Body of pancreas (tissue), 4 donors: ENCODE results near the gene DOC2B. TPM values are rescaled to one million over a fixed set of nuclear protein-coding genes. Genes with fewer than 3 reads are reported as not detected.
A peak's percentile ranks its signal among the peaks of the same experiment; 100 is the strongest.

Experiments used
- ATAC-seq: fragments of 150-250 bp; one replicate; pipeline ENCODE4 v1.9.1; 2016
- DNase-seq, 4 donors: peaks; one replicate each; pipeline ENCODE4 v3.0.0-alpha.2; 2019
- H3K27ac ChIP-seq, 4 donors: fragments of 200-600 bp; sonication (generic); 1 replicate in 3 of 4; 2 replicates in 1 of 4; pipeline versions ENCODE4 v1.5.1 to v1.6.1; 2016 to 2019; ENCODE audit warnings: mild to moderate bottlenecking in 1 of 4, mixed read lengths in 1 of 4, moderate library complexity in 1 of 4
- H3K27me3 ChIP-seq, 2 donors: fragments of 200-600 bp; sonication (generic); one replicate each; pipeline ENCODE4 v1.6.0; 2016; ENCODE audit warnings: mild to moderate bottlenecking in 1 of 2
- H3K36me3 ChIP-seq, 2 donors: fragments of 200-600 bp; sonication (generic); replicated peaks in 1 of 2; 2 replicates each; pipeline ENCODE4 v1.5.1; 2016; ENCODE audit warnings: low read depth in 2 of 2; ENCODE audit not compliant: insufficient read depth in 1 of 2
- H3K4me1 ChIP-seq: fragments of 200-600 bp; sonication (generic); one replicate; pipeline ENCODE4 v1.6.0; 2016
- H3K4me3 ChIP-seq, 2 donors: fragments of 200-600 bp; sonication (generic); 1 replicate in 1 of 2; 2 replicates in 1 of 2; pipeline ENCODE4 v1.5.1; 2016 to 2019
- H3K9me3 ChIP-seq, 3 donors: fragments of 200-600 bp; sonication (generic); 1 replicate in 2 of 3; 2 replicates in 1 of 3; pipeline ENCODE4 v1.5.1; 2016
- POLR2A ChIP-seq, 3 donors: fragments of 450-650 bp; IDR thresholded peaks; one replicate each; pipeline ENCODE4 v1.6.1; 2016; ENCODE audit warnings: antibody characterized with exemption in 3 of 3, mild to moderate bottlenecking in 2 of 3
- WGBS, 2 donors: methylation state at CpG; one replicate each; pipeline ENCODE4 v1.1.5; 2017; 5-methylcytosine and 5-hydroxymethylcytosine counted together
- intact Hi-C: fragments of 100-400 bp; cut with DNase I; formaldehyde crosslinking; loops from one replicate; pipeline ENCODE4 v1.15.1; 2023
- total RNA-seq, 2 donors: library from RNA; depleted of rRNA; stranded (reverse); fragments of >200 nt; gene quantifications; one replicate each; pipeline ENCODE4 v1.1.0, GENCODE V29; 2016
- TF ChIP-seq, protein P1 (sequence below), 7 experiments: fragments of 450-650 bp in 4 of 7; fragments of 200-600 bp in 3 of 7; sonication (generic) in 3 of 7; IDR thresholded peaks; one replicate each; pipeline ENCODE4 v1.5.1; 2016 to 2019; ENCODE audit warnings: antibody characterized with exemption in 7 of 7

The DOC2B gene
- total RNA-seq, 2 donors from 2014 or later, result 20.0 to 22.4 TPM

DNA sequence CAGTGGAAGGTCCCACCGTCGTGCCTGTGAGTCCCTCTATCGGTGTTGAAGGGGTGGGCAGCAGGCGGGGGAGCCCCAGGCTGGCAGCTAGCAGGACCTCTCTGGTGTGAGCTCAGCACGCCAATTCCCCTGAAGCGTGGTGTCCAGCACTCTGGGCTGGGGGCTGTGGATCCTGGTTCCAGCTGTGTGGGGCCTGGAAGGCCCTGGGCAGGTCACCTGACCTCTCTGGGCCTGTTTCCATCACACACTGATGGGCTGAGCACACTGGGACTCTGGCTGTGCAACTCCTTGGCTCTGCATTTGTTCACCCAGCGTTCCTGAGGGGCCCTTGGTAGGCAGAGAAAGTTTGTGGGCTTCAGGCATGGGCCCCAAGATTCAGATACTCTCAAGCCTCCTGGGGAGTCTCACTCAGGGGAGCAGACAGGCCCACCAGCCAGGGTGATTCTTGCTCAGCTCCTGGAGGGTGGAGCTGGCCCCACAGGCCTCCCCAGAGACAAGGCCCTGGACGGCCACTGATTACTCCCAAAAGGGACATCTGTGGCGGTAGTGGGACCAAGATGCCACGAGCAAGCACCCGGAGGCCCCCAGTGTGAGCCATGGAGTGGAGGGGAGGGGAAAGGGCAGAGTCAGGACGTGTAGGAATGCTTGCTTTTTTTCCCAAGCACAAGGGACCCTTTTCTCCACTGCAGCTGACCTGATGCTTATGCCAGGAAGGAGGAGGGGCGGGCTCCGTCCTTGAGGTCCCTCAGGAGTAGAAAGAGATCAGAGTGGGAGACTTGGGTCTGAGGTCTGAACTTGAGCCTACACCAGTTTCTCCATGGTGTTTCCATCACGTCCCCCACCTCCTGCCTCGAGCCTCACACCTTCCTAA lies 35.5 kb downstream of the DOC2B start:
- TF ChIP-seq, protein P1, sequence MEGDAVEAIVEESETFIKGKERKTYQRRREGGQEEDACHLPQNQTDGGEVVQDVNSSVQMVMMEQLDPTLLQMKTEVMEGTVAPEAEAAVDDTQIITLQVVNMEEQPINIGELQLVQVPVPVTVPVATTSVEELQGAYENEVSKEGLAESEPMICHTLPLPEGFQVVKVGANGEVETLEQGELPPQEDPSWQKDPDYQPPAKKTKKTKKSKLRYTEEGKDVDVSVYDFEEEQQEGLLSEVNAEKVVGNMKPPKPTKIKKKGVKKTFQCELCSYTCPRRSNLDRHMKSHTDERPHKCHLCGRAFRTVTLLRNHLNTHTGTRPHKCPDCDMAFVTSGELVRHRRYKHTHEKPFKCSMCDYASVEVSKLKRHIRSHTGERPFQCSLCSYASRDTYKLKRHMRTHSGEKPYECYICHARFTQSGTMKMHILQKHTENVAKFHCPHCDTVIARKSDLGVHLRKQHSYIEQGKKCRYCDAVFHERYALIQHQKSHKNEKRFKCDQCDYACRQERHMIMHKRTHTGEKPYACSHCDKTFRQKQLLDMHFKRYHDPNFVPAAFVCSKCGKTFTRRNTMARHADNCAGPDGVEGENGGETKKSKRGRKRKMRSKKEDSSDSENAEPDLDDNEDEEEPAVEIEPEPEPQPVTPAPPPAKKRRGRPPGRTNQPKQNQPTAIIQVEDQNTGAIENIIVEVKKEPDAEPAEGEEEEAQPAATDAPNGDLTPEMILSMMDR (IDR thresholded peaks at IDR 0.05), result no peak
- TF ChIP-seq POLR2A (IDR thresholded peaks at IDR 0.05), result no peak
- H3K36me3 ChIP-seq, result no peaks in the 10 kb centered on the region
- no peak for ATAC-seq
- H3K4me3 ChIP-seq, result no peak overlapping the region
- no peak overlapping the region for H3K27ac ChIP-seq
- WGBS, 2 donors, result 86 to 93% methylated on average over 12 to 16 of the region's 16 CpGs
- no peaks in the 10 kb centered on the region for H3K9me3 ChIP-seq
- no peaks in the 10 kb centered on the region for H3K27me3 ChIP-seq
- peaks cover 9% of the 10 kb centered on the region for H3K4me1 ChIP-seq
- intact Hi-C loops, result loop anchor here (5.0 kb wide), 1 partner anchor 241 kb away; no protein-coding TSS in a partner anchor
- DNase-seq, result peak in 3 of 4 donors; percentile 1 to 24 (median 11)

DNA sequence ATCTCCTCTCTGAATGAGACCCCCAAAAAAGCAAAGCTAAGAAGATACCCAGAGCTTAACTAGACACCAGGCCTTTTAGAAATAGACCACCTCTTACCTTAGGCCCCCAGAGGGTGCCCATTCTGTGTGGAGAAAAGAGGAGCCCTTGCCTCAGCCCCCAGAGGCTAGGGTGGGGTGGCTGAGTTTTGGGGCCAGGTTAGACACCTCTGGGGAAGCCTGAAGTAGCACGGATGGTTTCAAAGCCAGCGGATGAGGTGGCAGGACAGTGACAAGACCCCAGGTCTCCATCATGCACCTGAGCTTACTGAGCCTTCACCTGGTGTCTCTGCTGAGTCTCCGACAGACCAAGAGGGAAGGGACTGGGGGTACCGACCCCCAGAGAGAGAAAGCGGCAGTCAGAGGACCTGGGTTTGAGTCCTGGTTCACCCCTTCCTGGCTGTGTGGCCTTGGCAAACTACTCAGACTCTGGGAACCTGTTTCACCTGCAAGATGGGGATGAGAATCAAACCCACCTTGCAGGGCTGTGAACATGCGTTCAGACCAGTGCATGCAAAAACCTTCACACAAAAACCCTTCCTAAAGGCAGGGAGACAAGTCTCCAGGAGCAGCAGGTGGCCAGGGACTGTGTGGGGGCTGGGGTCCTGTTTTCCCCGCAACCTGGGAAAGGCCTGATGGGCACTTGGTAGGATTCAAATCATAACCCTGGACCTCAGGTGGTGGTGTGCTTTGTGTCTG lies 36.3 kb downstream of the DOC2B start:
- no peak for TF ChIP-seq POLR2A (IDR thresholded peaks at IDR 0.05)
- TF ChIP-seq, protein P1 (IDR thresholded peaks at IDR 0.05), result no peak
- intact Hi-C loops, result loop anchor here (5.0 kb wide), 1 partner anchor 242 kb away; no protein-coding TSS in a partner anchor
- 68 to 82% methylated on average over 7 of the region's 7 CpGs for WGBS, 2 donors
- peaks cover 9% of the 10 kb centered on the region for H3K4me1 ChIP-seq
- no peak for ATAC-seq
- H3K36me3 ChIP-seq, result no peaks in the 10 kb centered on the region
- no peaks in the 10 kb centered on the region for H3K27me3 ChIP-seq
- no peak overlapping the region for H3K27ac ChIP-seq
- H3K9me3 ChIP-seq, result no peaks in the 10 kb centered on the region
- no peak overlapping the region for H3K4me3 ChIP-seq
- peak in 1 of 4 donors; percentile 1 for DNase-seq

DNA sequence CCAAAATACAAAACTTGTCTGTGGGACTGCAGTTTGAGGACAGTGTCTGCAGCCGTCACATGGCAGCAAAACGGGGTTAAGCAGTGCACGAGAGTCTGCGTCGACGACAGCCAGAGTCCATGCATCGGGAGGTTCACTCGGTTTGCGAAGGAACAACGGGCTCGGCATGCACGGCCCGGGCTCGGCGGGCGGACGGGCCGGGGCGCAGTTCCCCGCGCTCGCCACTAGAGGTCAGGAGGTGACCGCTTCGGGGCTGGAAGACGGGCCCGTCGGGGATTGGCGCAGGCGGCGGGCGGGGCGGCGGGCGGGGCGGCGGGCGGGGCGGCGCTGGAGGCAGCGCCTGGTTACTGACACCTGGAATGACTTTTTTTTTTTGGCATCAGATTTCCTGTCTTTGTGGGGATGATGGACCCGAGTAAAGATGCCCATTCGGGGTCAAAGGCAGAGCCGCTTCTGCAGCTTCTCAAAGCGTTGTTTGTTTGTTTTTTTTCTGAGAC lies 37.6 kb downstream of the DOC2B start:
- no peaks in the 10 kb centered on the region for H3K36me3 ChIP-seq
- no peak overlapping the region for H3K4me3 ChIP-seq
- intact Hi-C loops, result no loop called here
- no peaks in the 10 kb centered on the region for H3K9me3 ChIP-seq
- DNase-seq, result peak; percentile 83 to 92 (median 88)
- H3K27ac ChIP-seq, result peak overlapping the region in 1 of 4 donors; percentile 27
- peak; percentile 91 for ATAC-seq
- peaks cover 9% of the 10 kb centered on the region for H3K4me1 ChIP-seq
- 1 to 2% methylated on average over 30 to 44 of the region's 44 CpGs for WGBS, 2 donors
- no peaks in the 10 kb centered on the region for H3K27me3 ChIP-seq
- TF ChIP-seq, protein P1 (IDR thresholded peaks at IDR 0.05), result peak; percentile 85 to 98 (median 93)
- no peak for TF ChIP-seq POLR2A (IDR thresholded peaks at IDR 0.05)

DNA sequence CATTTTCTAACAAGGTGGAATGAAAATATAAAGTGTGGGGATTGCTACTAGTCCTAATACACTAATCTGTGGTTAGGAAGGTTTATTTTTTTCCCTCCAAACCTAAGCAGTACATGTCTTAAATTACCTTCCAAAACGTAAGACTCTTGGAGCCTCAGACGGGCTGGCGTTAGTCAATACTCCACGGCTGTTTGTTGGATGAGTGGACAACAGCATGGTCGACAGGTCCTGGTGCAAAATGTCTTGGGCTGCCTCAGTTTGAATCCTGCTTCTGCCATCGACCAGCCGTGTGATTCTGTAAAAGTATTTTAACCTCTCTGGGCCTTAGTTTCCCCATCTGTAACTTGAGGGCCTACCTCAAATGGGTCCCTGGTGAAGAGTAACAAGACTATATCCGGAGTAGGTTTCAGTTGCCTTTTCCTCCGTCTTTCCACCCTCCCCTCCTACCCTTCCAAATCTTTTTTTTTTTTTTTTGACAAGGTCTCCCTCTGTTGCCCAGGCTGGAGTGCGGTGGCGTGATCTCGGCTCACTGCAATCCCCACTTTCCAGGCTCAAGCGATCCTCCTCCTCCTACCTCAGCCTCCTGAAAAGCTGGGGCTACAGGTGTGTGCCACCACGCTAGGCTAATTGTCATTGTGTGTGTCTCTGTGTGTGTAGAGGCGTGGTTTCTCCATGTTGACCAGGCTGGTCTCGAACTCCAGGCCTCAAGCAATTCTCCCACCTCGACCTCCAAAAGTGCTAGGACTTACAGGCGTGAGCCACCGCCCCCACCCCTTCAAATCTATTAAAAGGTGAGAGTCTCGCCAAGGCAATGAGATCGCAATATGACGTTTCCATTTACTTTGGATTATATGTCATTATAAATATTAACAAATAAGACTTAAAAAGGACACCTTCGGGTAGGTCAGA lies 38.3 kb downstream of the DOC2B start:
- peak in 1 of 3 donors; percentile 8 for TF ChIP-seq POLR2A (IDR thresholded peaks at IDR 0.05)
- TF ChIP-seq, protein P1 (IDR thresholded peaks at IDR 0.05), result no peak
- 58 to 62% methylated on average over 22 to 23 of the region's 23 CpGs for WGBS, 2 donors
- no peaks in the 10 kb centered on the region for H3K9me3 ChIP-seq
- peaks cover 9% of the 10 kb centered on the region for H3K4me1 ChIP-seq
- no peak for ATAC-seq
- H3K27ac ChIP-seq, result no peak overlapping the region
- intact Hi-C loops, result no loop called here
- DNase-seq, result peak in 3 of 4 donors; percentile 1 to 17 (median 12)
- H3K36me3 ChIP-seq, result no peaks in the 10 kb centered on the region
- no peak overlapping the region for H3K4me3 ChIP-seq
- H3K27me3 ChIP-seq, result no peaks in the 10 kb centered on the region
